ENCODE measurements around the gene IWS1. TPM values are rescaled to one million over a fixed set of nuclear protein-coding genes. Genes with fewer than 3 reads are reported as not detected.

Gene IWS1
- 47.5 and 67.7 TPM in 2 replicates for total RNA-seq

DNA sequence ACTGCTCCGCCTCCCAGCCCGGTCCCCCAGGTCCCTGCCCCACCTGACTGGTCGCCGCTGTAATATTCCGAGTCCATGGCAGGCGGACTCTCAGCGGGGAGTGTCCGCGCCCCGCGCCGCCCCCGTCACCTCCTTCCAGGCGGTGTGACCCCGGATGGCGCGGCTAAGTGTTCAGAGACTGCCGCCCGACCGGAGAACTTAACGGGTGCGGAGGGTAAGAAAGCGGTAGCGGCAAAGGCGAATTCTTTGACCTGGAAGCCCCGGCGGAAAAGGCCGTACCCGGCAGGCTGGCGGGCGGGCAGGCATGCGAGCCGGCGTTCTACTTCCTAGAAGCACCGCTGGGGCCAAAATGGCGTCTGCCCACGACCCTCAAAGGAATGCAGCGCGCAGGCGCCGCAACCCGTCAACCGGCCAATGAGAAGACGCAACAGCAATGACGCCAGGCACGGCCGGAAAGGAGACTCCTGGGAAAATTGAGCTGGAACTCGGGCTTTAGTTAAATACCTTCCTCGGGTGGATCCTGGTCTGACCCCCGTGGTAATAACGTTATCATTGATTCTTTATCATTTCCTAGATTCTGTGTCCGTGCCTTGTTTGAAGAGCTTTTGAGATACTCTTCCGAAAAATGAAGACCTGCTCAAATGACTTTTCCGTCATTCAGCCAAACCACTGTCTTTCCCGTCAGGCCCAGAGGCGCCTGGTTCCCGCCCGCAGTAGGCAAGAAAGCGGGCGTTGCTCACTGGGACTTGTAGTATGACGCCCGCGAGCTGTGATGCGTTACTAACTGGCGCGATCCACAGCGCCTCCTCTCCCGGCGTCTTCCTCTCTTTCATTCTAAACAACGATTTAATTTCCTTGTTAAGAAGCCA lies at the start of gene IWS1:
IWS1 (minus strand) TSS at position 358 of the 869 bp plus-strand sequence; CDS start at position 77, 281 bp downstream.

DNA sequence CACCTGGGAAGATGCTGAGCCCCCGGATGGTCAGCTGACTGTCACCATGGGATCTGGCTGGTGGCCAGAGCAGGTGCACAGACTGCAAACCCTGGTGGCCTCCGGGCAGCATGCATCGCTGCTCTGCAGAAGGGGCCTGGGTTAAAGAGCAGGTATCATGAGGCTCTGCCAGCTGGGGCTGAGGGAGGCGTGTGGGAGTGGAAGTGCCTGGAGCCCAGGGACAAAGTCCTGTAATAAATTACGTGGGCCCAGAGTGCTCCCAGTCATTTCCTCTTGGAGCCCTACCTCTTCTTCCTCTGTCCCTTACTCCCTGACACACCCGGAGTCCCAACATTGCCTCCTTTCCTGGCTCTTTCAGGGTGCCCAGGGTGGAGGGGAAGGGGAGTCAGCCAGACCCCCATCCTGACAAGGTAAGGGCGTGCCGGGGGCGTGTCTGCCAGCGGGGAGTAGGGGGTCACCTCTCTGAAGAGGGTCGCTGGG lies 9.2 kb upstream of the IWS1 start, which contains the start of gene MYO7B:
MYO7B (plus strand) TSS at position 262 of the 480 bp plus-strand sequence. CDS start 24,040 bp downstream, outside the sequence.

Other genes starting within 250 kb of the IWS1 start
- gene ERCC3, start 232.3 kb downstream of the IWS1 start, total RNA-seq = 27.7 and 38.2 TPM in 2 replicates
- gene MAP3K2, start 138.5 kb downstream of the IWS1 start, total RNA-seq = 39.0 and 74.7 TPM in 2 replicates
- gene PROC, start 108.1 kb downstream of the IWS1 start, total RNA-seq = 0.64 TPM in 1 of 2 replicates, not detected in the other
- not detected in 2 replicates for gene MYO7B, start 9.2 kb upstream of the IWS1 start, total RNA-seq
- gene GPR17, start 119.7 kb upstream of the IWS1 start, total RNA-seq = not detected in 2 replicates
- 0.21 TPM in 1 of 2 replicates, not detected in the other for gene LIMS2, start 149.0 kb upstream of the IWS1 start, total RNA-seq
- gene SFT2D3, start 175.0 kb upstream of the IWS1 start, total RNA-seq = 3.8 and 4.1 TPM in 2 replicates

Data from nasal cavity respiratory epithelium epithelial cell of viscerocranial mucosa (primary cell).